Measurements from ENCODE around the gene CENPV. TPM values are rescaled to one million over a fixed set of nuclear protein-coding genes. Genes with fewer than 3 reads are reported as not detected.
A peak's percentile ranks its signal among the peaks of the same experiment; 100 is the strongest.

The CENPV gene
- total and polyA plus RNA-seq, 2 of the 13 experiments (the other 11 are each of a cell fraction or from before 2014, with no cell fraction given): 193 to 292 TPM

DNA sequence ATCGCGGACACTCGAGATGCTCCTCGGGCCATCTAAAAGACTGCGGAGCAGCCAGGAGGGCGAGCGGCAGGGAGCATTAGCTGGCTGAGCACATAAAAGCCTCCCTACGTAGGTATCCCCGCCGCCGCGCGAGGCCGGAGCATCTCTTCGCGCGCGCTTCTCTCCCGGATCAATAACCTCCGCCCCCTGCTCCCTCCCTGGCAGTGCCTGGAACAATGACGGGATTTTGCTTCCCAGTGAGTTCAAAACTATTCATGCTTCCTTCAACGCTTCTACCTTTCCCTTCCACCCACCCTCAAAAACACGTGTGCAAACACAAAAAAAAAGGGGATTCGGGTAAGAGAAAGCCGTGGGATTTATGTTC, 984 bp downstream of the CENPV start:
- peak overlapping the region; percentile 99 for H3K9ac ChIP-seq (ENCODE audit: insufficient read depth, low read depth, low read length)
- no peak overlapping the region for H2AFZ ChIP-seq (ENCODE audit: low read length)
- ATAC-seq: peak; percentile 85
- ChIA-PET POLR2A (interaction anchor here (0.7 to 7.3 kb wide), 18 partner anchors 9 to 184 kb away, joined by 3 to 68 read pairs (median 12); partner anchors contain the start of genes NCOR1, PIGL and UBB), CTCF (ENCODE audit: low intra/inter-chr PET ratio, low total read pairs) (no interaction called here)
- WGBS (ENCODE audit: low lambda C conversion rate): 1% methylated on average over 10 of the region's 25 CpGs
- in situ Hi-C loops (cut with HindIII; ENCODE audit: extremely low pct_ligation_motif_present, low pct_unique_long_range_greater_than_20kb) (loop anchor here (5.0 kb wide), 1 partner anchor 65 kb away; no protein-coding TSS in a partner anchor), intact Hi-C loops (cut with micrococcal nuclease; ENCODE audit: unreplicated experiment) (loop anchor here (1.0 to 5.0 kb wide), 3 partner anchors 40 to 135 kb away; partner anchors contain the start of genes NCOR1 and PIGL)
- H3K4me3 ChIP-seq (replicated peaks in 1 of 3; ENCODE audit: insufficient read depth in 1 of 3, low read depth in 2 of 3, low read length in 3 of 3): peak overlapping the region; percentile 85 to 89 (median 87)
- peak; percentile 78 for DNase-seq (ENCODE audit: low spot score)
- H3K9me3 ChIP-seq (ENCODE audit: low read length): no peaks in the 10 kb centered on the region
- no TSS peak for BruUV-seq (replicated peaks)
- H3K4me2 ChIP-seq (ENCODE audit: low read depth, low read length): peak overlapping the region; percentile 75
- peaks cover 37% of the 10 kb centered on the region for H3K4me1 ChIP-seq (ENCODE audit: insufficient read depth, low read length)
- H4K20me1 ChIP-seq (ENCODE audit: insufficient read depth, low read length): peaks cover 12% of the 10 kb centered on the region
- no peaks in the 10 kb centered on the region for H3K27me3 ChIP-seq (ENCODE audit: control insufficient read depth in 1 of 2, insufficient read depth in 2 of 2, low read length in 2 of 2)
- FAIRE-seq: no peak
- peaks cover 36% of the 10 kb centered on the region for H3K79me2 ChIP-seq (ENCODE audit: insufficient read depth, low read length)
- H3K27ac ChIP-seq (ENCODE audit: extremely low read length, insufficient read depth, low read length): peak overlapping the region; percentile 94
- H3K36me3 ChIP-seq (replicated peaks in 1 of 2; ENCODE audit: control insufficient read depth in 1 of 2, insufficient read depth in 2 of 2, low read length in 2 of 2): peaks cover 10 to 21% of the 10 kb centered on the region in 2 experiments
- TF ChIP-seq, protein P1, sequence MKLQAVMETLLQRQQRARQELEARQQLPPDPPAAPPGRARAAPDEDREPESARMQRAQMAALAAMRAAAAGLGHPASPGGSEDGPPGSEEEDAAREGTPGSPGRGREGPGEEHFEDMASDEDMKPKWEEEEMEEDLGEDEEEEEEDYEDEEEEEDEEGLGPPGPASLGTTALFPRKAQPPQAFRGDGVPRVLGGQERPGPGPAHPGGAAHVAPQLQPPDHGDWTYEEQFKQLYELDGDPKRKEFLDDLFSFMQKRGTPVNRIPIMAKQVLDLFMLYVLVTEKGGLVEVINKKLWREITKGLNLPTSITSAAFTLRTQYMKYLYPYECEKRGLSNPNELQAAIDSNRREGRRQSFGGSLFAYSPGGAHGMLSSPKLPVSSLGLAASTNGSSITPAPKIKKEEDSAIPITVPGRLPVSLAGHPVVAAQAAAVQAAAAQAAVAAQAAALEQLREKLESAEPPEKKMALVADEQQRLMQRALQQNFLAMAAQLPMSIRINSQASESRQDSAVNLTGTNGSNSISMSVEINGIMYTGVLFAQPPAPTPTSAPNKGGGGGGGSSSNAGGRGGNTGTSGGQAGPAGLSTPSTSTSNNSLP (IDR thresholded peaks at IDR 0.05; ENCODE audit: low read depth, low read length): no peak
- TF ChIP-seq POLR2AphosphoS5 (IDR thresholded peaks at IDR 0.05; ENCODE audit: low read depth, low read length) (peak; percentile 69), YEATS2 (CRISPR knock-in tag; IDR thresholded peaks at IDR 0.05; ENCODE audit: borderline replicate concordance) (peak; percentile 43; the same call in 1 of the 2 replicates), ARNTL (CRISPR knock-in tag; IDR thresholded peaks at IDR 0.05) (no peak), BORCS8-MEF2B (CRISPR knock-in tag; IDR thresholded peaks at IDR 0.05) (peak; percentile 41; the same call in 1 of the 2 replicates), KMT2A (CRISPR knock-in tag; IDR thresholded peaks at IDR 0.05) (peak; percentile 91), ZNF143 (CRISPR knock-in tag; IDR thresholded peaks at IDR 0.05) (no peak), IRF2 (CRISPR knock-in tag; IDR thresholded peaks at IDR 0.05) (0 out of 2 replicates have a peak, but pooled peaks have one; percentile 21), ONECUT2 (CRISPR knock-in tag; IDR thresholded peaks at IDR 0.05) (peak; percentile 98), ELF4 (CRISPR knock-in tag; IDR thresholded peaks at IDR 0.05; ENCODE audit: borderline replicate concordance) (no peak), KLF16 (CRISPR knock-in tag; IDR thresholded peaks at IDR 0.05) (peak in 1 of 2 experiments; percentile 34; a peak in 1 of 4 replicates), PITX1 (CRISPR knock-in tag; IDR thresholded peaks at IDR 0.05) (0 out of 2 replicates have a peak, but pooled peaks have one; percentile 15), ATF1 (CRISPR knock-in tag; IDR thresholded peaks at IDR 0.05) (no peak; the same call in 1 of the 2 replicates)
- TF ChIP-seq, protein P2, sequence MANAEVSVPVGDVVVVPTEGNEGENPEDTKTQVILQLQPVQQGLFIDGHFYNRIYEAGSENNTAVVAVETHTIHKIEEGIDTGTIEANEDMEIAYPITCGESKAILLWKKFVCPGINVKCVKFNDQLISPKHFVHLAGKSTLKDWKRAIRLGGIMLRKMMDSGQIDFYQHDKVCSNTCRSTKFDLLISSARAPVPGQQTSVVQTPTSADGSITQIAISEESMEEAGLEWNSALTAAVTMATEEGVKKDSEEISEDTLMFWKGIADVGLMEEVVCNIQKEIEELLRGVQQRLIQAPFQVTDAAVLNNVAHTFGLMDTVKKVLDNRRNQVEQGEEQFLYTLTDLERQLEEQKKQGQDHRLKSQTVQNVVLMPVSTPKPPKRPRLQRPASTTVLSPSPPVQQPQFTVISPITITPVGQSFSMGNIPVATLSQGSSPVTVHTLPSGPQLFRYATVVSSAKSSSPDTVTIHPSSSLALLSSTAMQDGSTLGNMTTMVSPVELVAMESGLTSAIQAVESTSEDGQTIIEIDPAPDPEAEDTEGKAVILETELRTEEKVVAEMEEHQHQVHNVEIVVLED (CRISPR knock-in tag; IDR thresholded peaks at IDR 0.05; ENCODE audit: borderline replicate concordance): peak; percentile 24; the same call in 1 of the 2 replicates
- TF ChIP-seq, protein P3, sequence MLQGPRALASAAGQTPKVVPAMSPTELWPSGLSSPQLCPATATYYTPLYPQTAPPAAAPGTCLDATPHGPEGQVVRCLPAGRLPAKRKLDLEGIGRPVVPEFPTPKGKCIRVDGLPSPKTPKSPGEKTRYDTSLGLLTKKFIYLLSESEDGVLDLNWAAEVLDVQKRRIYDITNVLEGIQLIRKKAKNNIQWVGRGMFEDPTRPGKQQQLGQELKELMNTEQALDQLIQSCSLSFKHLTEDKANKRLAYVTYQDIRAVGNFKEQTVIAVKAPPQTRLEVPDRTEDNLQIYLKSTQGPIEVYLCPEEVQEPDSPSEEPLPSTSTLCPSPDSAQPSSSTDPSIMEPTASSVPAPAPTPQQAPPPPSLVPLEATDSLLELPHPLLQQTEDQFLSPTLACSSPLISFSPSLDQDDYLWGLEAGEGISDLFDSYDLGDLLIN (CRISPR knock-in tag; IDR thresholded peaks at IDR 0.05; ENCODE audit: borderline replicate concordance): no peak; the same call in 1 of the 2 replicates
- TF ChIP-seq, protein P4, sequence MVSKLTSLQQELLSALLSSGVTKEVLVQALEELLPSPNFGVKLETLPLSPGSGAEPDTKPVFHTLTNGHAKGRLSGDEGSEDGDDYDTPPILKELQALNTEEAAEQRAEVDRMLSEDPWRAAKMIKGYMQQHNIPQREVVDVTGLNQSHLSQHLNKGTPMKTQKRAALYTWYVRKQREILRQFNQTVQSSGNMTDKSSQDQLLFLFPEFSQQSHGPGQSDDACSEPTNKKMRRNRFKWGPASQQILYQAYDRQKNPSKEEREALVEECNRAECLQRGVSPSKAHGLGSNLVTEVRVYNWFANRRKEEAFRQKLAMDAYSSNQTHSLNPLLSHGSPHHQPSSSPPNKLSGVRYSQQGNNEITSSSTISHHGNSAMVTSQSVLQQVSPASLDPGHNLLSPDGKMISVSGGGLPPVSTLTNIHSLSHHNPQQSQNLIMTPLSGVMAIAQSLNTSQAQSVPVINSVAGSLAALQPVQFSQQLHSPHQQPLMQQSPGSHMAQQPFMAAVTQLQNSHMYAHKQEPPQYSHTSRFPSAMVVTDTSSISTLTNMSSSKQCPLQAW (CRISPR knock-in tag; IDR thresholded peaks at IDR 0.05): peak; percentile 75; the same call in 1 of the 2 replicates

Data from HepG2 (cell line).